GM12878 (cell line): ENCODE data around the gene CDK7. TPM values are rescaled to one million over a fixed set of nuclear protein-coding genes. Genes with fewer than 3 reads are reported as not detected.

Source experiments
- ATAC-seq: fragments of 200-7000 bp; cut with Tn5 transposase; 3 replicates; pipeline ENCODE4 v1.9.1; 2020; ENCODE audit warnings: mild to moderate bottlenecking, moderate library complexity
- BruUV-seq: library from RNA; stranded (reverse); fragments of 400-500 nt; replicated peaks from 2 replicates; lab custom pipeline; 2021; lab: Mats Ljungman, UMichigan
- CTCF ChIA-PET: fragments of 300-600 bp; sonication (Branson Sonifier 250); formaldehyde crosslinking; extraction: SDS; loops from one replicate; lab custom pipeline; 2021; ENCODE audit warnings: inconsistent platforms; lab: Yijun Ruan, JAX
- POLR2A ChIA-PET: fragments of 350-600 bp; formaldehyde crosslinking; extraction: SDS; loops from one replicate; lab custom pipeline; 2021; ENCODE audit warnings: inconsistent platforms; lab: Charles Lee
- RAD21 ChIA-PET: fragments of 300-600 bp; sonication (Branson Sonifier 250); formaldehyde crosslinking; loops from one replicate; lab custom pipeline; 2023; ENCODE audit warnings: antibody characterized with exemption; ENCODE audit not compliant: unreplicated experiment; lab: Charles Lee
- SMC1A ChIA-PET: fragments of 300-600 bp; sonication (Branson Sonifier 250); formaldehyde crosslinking; loops from one replicate; lab custom pipeline; 2023; ENCODE audit not compliant: unreplicated experiment, uncharacterized antibody; lab: Charles Lee
- DNase-seq: peaks from one replicate; pipeline ENCODE4 v3.0.0-alpha.2; 2011; ENCODE audit warnings: low read depth, low spot score
- FAIRE-seq: peaks from 3 replicates; lab custom pipeline; 2011; peaks lifted over from hg19 to GRCh38; lab: Jason Lieb, UNC
- H2AFZ ChIP-seq: 2 replicates; pipeline ENCODE4 v1.6.0; 2011; ENCODE audit warnings: low read depth, low read length, control low read depth; ENCODE audit not compliant: control insufficient read depth
- H3K27ac ChIP-seq: 2 replicates; pipeline ENCODE4 v1.5.1; 2011; ENCODE audit warnings: control low read depth; ENCODE audit not compliant: control insufficient read depth, insufficient read depth
- H3K27me3 ChIP-seq, 2 experiments: replicated peaks in 1 of 2; 2 replicates each; pipeline versions ENCODE4 v1.6.0 to v1.6.1; 2011; ENCODE audit warnings: low read length in 1 of 2; ENCODE audit not compliant: control insufficient read depth in 2 of 2, insufficient read depth in 2 of 2
- H3K36me3 ChIP-seq, 2 experiments: 2 replicates each; pipeline ENCODE4 v1.5.1; 2011; ENCODE audit warnings: low read length in 1 of 2; ENCODE audit not compliant: control insufficient read depth in 2 of 2, insufficient read depth in 2 of 2
- H3K4me1 ChIP-seq: 2 replicates; pipeline ENCODE4 v1.6.1; 2011; ENCODE audit warnings: mild to moderate bottlenecking, low read length, moderate library complexity, mixed read lengths; ENCODE audit not compliant: control insufficient read depth, insufficient read depth
- H3K4me2 ChIP-seq: 2 replicates; pipeline ENCODE4 v1.6.0; 2011; ENCODE audit warnings: control low read depth; ENCODE audit not compliant: control insufficient read depth, insufficient read depth
- H3K4me3 ChIP-seq: fragments of 200-600 bp; sonication (generic); 2 replicates; pipeline ENCODE4 v1.5.1; 2016
- H3K79me2 ChIP-seq: 2 replicates; pipeline ENCODE4 v1.6.0; 2011; ENCODE audit warnings: low read length; ENCODE audit not compliant: control insufficient read depth, insufficient read depth
- H3K9ac ChIP-seq: 2 replicates; pipeline ENCODE4 v1.8.0; 2011; ENCODE audit warnings: low read length, control low read depth, mixed read lengths; ENCODE audit not compliant: control insufficient read depth, insufficient read depth
- H3K9me3 ChIP-seq: replicated peaks from 3 replicates; pipeline ENCODE4 v1.5.1; 2011; ENCODE audit warnings: mild to moderate bottlenecking, low read length; ENCODE audit not compliant: control insufficient read depth, insufficient read depth
- H4K20me1 ChIP-seq: 2 replicates; pipeline ENCODE4 v1.6.0; 2011; ENCODE audit not compliant: control insufficient read depth, insufficient read depth
- BRCA1 ChIP-seq: IDR thresholded peaks from 2 replicates; pipeline ENCODE4 v1.6.1; 2011; ENCODE audit warnings: low read depth, low read length, improper control_type of control experiment
- E2F4 ChIP-seq: IDR thresholded peaks from 2 replicates; pipeline ENCODE4 v1.6.1; 2012; ENCODE audit warnings: low read depth, low read length, improper control_type of control experiment
- FOXK2 ChIP-seq: fragments of 450-650 bp; IDR thresholded peaks from 2 replicates; pipeline ENCODE4 v1.6.1; 2017; ENCODE audit warnings: mild to moderate bottlenecking, moderate library complexity
- GATAD2B ChIP-seq: fragments of 450-650 bp; conservative IDR thresholded peaks from 2 replicates; pipeline ENCODE4 v1.6.1; 2017; ENCODE audit warnings: low read depth, mild to moderate bottlenecking, moderate library complexity
- IRF3 ChIP-seq: fragments of 450-650 bp; IDR thresholded peaks from 2 replicates; pipeline ENCODE4 v1.6.1; 2014; ENCODE audit warnings: mild to moderate bottlenecking
- MEF2A ChIP-seq: IDR thresholded peaks from 2 replicates; pipeline ENCODE4 v1.6.1; 2011; ENCODE audit warnings: low read depth, mild to moderate bottlenecking, low read length, moderate library complexity; ENCODE audit not compliant: insufficient read depth
- NFYB ChIP-seq: IDR thresholded peaks from 2 replicates; pipeline ENCODE4 v1.6.1; 2011; ENCODE audit warnings: low read depth, mild to moderate bottlenecking, low read length, improper control_type of control experiment, moderate library complexity; ENCODE audit not compliant: insufficient read depth
- PAX8 ChIP-seq: fragments of 450-650 bp; IDR thresholded peaks from 2 replicates; pipeline ENCODE4 v1.6.1; 2017; ENCODE audit warnings: mild to moderate bottlenecking, moderate library complexity
- PKNOX1 ChIP-seq: fragments of 450-650 bp; IDR thresholded peaks from 2 replicates; pipeline ENCODE4 v1.6.1; 2016; ENCODE audit warnings: mild to moderate bottlenecking
- POLR2AphosphoS5 ChIP-seq: IDR thresholded peaks from 2 replicates; pipeline ENCODE4 v1.6.1; 2011; ENCODE audit warnings: mild to moderate bottlenecking, low read length, inconsistent platforms
- POU2F2 ChIP-seq: IDR thresholded peaks from 3 replicates; pipeline ENCODE4 v1.6.1; 2011; ENCODE audit warnings: low read depth, mild to moderate bottlenecking, low read length, borderline replicate concordance
- RAD51 ChIP-seq: fragments of 450-650 bp; IDR thresholded peaks from 2 replicates; pipeline ENCODE4 v1.6.1; 2016; ENCODE audit warnings: moderate library complexity, mild to moderate bottlenecking, inconsistent platforms
- RCOR1 ChIP-seq: conservative IDR thresholded peaks from 2 replicates; pipeline ENCODE4 v1.6.1; 2012; ENCODE audit warnings: low read depth, low read length, improper control_type of control experiment
- SMC3 ChIP-seq: IDR thresholded peaks from 2 replicates; pipeline ENCODE4 v1.6.1; 2011; ENCODE audit warnings: low read length, improper control_type of control experiment, borderline replicate concordance
- ZNF274 ChIP-seq: IDR thresholded peaks from one replicate; pipeline ENCODE4 v1.8.0; 2011; ENCODE audit not compliant: insufficient read length, insufficient read depth
- WGBS: methylation state at CpG from one replicate; pipeline ENCODE4 v1.1.6; 2016; ENCODE audit warnings: low lambda C conversion rate; ENCODE audit not compliant: insufficient replicate concordance, insufficient coverage; ENCODE audit errors: missing lambda C conversion rate; 5-methylcytosine and 5-hydroxymethylcytosine counted together
- in situ Hi-C: fragments of 300-500 bp; cut with MboI; formaldehyde crosslinking; loops from 9 replicates; pipeline ENCODE4 v1.14.3; 2018; ENCODE audit warnings: mixed read lengths
- intact Hi-C: fragments of 100-400 bp; cut with micrococcal nuclease; formaldehyde crosslinking; loops from one replicate; pipeline ENCODE4 v1.14.2; 2022; ENCODE audit not compliant: unreplicated experiment
- polyA plus RNA-seq, 11 experiments: library from polyadenylated mRNA; depleted of rRNA in 4 of 11; unstranded in 6 of 11; stranded (reverse) in 5 of 11; fragments of >200 nt; fragmentation: Nextera tagmentation in 4 of 11; fragmentation: Illumina TruSeq in 1 of 11; extraction: Ambion mirVana in 4 of 11; extraction: Trizol in 1 of 11; gene quantifications; 1 replicate in 1 of 11; 2 replicates in 10 of 11; pipeline versions ENCODE4 v1.2.1 to v1.2.3, GENCODE V29; 2011 to 2016; ENCODE audit warnings: inconsistent platforms in 2 of 11, missing spikeins in 2 of 11, low read depth in 1 of 11
- total RNA-seq, 4 experiments: library from RNA; depleted of rRNA in 3 of 4; stranded (reverse); fragments of >200 nt in 3 of 4; fragmentation: Illumina TruSeq in 1 of 4; extraction: Trizol in 1 of 4; gene quantifications; 2 replicates each; pipeline versions ENCODE4 v1.2.1 to v1.2.3, GENCODE V29; 2013 to 2021
- TF ChIP-seq, protein P1 (sequence below): fragments of 450-650 bp; IDR thresholded peaks from 2 replicates; pipeline ENCODE4 v1.6.1; 2017; ENCODE audit warnings: borderline replicate concordance

Gene CDK7
- total and polyA plus RNA-seq, 10 of the 15 experiments (the other 5 are each of a cell fraction or from before 2014, with no cell fraction given), result 26.0 to 93.9 (median 43.0) TPM

GRCh38 chr5:69299625-69300024, 64.9 kb downstream of the CDK7 start (continued):
- TF ChIP-seq SMC3 (no peak), RCOR1 (no peak), RAD51 (no peak), PAX8 (no peak), POU2F2 (no peak), NFYB (no peak), E2F4 (no peak)

DNA sequence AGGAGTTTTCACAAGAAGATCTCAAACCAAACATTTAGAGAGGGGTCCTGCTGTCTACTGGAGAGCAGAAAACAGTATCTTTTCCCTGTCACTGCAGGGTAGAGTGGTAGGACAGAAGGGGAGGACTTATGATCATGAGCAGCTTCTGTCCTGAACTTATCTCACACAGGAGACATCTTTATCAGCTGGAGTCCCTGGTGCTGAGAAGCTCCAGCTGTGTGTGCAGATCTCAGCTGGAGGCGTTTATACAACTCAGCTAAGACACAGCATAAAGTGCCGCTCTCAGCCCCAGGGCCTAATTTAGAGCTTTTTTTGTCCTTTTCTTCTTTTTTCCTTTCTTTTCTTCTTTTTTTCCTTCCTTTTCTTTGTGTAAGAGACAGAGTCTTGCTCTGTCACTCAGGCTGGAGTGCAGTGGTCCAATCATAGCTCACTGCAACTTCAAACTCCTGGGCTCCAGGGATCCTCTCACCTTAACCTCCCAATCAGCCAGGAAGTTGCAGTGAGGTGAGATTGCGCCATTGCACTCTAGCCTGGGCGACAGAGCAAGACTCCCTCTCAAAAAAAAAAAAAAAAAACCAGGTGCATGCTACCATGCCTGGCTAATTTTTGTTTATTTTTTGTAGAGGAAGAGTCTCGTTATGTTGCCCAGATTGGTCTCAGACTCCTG, 66.0 kb downstream of the CDK7 start:
- POLR2A ChIA-PET, result interaction anchor here (0.5 kb wide), 1 partner anchor 310 kb away, joined by 3 read pairs; no protein-coding TSS in a partner anchor
- Histone ChIP-seq H3K27ac (no peak overlapping the region), H3K9ac (no peak overlapping the region), H3K4me2 (no peak overlapping the region), H3K4me1 (no peaks in the 10 kb centered on the region), H3K9me3 (no peaks in the 10 kb centered on the region), H3K36me3 (no peaks in the 10 kb centered on the region; a peak in 1 of 4 replicates), H3K79me2 (no peaks in the 10 kb centered on the region), H3K4me3 (no peak overlapping the region), H4K20me1 (no peaks in the 10 kb centered on the region), H3K27me3 (no peaks in the 10 kb centered on the region), H2AFZ (no peak overlapping the region)
- BruUV-seq, result no TSS peak
- in situ Hi-C loops, result no loop called here
- FAIRE-seq, result no peak
- no peak for ATAC-seq
- CTCF ChIA-PET, result interaction anchor here (0.6 to 1.2 kb wide), 2 partner anchors 34 to 1992 kb away, joined by 3 read pairs; no protein-coding TSS in a partner anchor
- RAD21 ChIA-PET, result no interaction called here
- SMC1A ChIA-PET, result no interaction called here
- 72% methylated on average over 5 of the region's 5 CpGs for WGBS
- intact Hi-C loops, result no loop called here
- DNase-seq, result no peak
- TF ChIP-seq GATAD2B (no peak), POLR2AphosphoS5 (no peak), MEF2A (no peak), PKNOX1 (no peak), E2F4 (no peak), IRF3 (no peak), POU2F2 (no peak), ZNF274 (no peak), BRCA1 (no peak), FOXK2 (no peak), NFYB (no peak)
- TF ChIP-seq, protein P1, sequence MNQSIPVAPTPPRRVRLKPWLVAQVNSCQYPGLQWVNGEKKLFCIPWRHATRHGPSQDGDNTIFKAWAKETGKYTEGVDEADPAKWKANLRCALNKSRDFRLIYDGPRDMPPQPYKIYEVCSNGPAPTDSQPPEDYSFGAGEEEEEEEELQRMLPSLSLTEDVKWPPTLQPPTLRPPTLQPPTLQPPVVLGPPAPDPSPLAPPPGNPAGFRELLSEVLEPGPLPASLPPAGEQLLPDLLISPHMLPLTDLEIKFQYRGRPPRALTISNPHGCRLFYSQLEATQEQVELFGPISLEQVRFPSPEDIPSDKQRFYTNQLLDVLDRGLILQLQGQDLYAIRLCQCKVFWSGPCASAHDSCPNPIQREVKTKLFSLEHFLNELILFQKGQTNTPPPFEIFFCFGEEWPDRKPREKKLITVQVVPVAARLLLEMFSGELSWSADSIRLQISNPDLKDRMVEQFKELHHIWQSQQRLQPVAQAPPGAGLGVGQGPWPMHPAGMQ, result no peak
